Gastroesophageal sphincter (tissue), 3 donors: ENCODE data around the gene MAFF.

Experiments
- EP300 ChIP-seq: sonication (generic); formaldehyde crosslinking; IDR thresholded peaks from one replicate; pipeline ENCODE4 v1.6.1; 2017; ENCODE audit warnings: antibody characterized with exemption, mild to moderate bottlenecking
- POLR2A ChIP-seq, 2 donors: fragments of 450-650 bp; IDR thresholded peaks; one replicate each; pipeline ENCODE4 v1.6.1; 2017; ENCODE audit warnings: antibody characterized with exemption in 2 of 2, mild to moderate bottlenecking in 2 of 2, moderate library complexity in 1 of 2
- POLR2AphosphoS5 ChIP-seq: sonication (generic); formaldehyde crosslinking; IDR thresholded peaks from one replicate; pipeline ENCODE4 v1.6.1; 2017; ENCODE audit warnings: antibody characterized with exemption
- TF ChIP-seq, protein P1 (sequence below), 4 experiments: fragments of 200-600 bp in 2 of 4; fragments of 450-650 bp in 2 of 4; sonication (generic) in 1 of 4; IDR thresholded peaks; one replicate each; pipeline ENCODE4 v1.5.1; 2017 to 2019; ENCODE audit warnings: antibody characterized with exemption in 4 of 4, mild to moderate bottlenecking in 2 of 4, moderate library complexity in 2 of 4

DNA sequence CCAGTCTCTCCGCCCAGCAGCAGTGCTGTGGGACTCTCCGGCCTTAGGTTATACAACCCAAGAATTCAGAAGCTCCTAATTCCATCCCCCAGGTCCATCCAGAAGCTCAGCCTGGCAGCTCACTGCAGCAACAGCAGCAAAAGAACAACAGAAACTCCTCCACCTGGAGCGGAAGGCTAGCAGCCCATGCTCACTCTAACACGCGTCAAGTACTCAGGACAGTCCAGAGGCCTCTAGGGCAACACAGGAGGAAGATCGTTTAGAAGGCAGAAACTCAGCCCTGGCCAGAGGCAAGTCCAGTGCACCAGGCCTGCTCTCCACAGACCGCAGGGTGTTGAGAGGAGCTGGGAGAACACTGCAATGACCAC, 37.3 kb upstream of the MAFF start:
- TF ChIP-seq POLR2AphosphoS5 (no peak), EP300 (no peak), POLR2A (IDR thresholded peaks at IDR 0.05) (no peak)
- TF ChIP-seq, protein P1, sequence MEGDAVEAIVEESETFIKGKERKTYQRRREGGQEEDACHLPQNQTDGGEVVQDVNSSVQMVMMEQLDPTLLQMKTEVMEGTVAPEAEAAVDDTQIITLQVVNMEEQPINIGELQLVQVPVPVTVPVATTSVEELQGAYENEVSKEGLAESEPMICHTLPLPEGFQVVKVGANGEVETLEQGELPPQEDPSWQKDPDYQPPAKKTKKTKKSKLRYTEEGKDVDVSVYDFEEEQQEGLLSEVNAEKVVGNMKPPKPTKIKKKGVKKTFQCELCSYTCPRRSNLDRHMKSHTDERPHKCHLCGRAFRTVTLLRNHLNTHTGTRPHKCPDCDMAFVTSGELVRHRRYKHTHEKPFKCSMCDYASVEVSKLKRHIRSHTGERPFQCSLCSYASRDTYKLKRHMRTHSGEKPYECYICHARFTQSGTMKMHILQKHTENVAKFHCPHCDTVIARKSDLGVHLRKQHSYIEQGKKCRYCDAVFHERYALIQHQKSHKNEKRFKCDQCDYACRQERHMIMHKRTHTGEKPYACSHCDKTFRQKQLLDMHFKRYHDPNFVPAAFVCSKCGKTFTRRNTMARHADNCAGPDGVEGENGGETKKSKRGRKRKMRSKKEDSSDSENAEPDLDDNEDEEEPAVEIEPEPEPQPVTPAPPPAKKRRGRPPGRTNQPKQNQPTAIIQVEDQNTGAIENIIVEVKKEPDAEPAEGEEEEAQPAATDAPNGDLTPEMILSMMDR (IDR thresholded peaks at IDR 0.05), result no peak
